Body of pancreas (tissue), 4 donors: ENCODE results near the gene IREB2.

Experiments
- CTCF ChIP-seq, 7 experiments: fragments of 450-650 bp in 4 of 7; fragments of 200-600 bp in 3 of 7; sonication (generic) in 3 of 7; IDR thresholded peaks; one replicate each; pipeline ENCODE4 v1.5.1; 2016 to 2019; ENCODE audit warnings: antibody characterized with exemption in 7 of 7
- POLR2A ChIP-seq, 3 donors: fragments of 450-650 bp; IDR thresholded peaks; one replicate each; pipeline ENCODE4 v1.6.1; 2016; ENCODE audit warnings: antibody characterized with exemption in 3 of 3, mild to moderate bottlenecking in 2 of 3

- TF ChIP-seq CTCF (IDR thresholded peaks at IDR 0.05): no peak
- TF ChIP-seq POLR2A (IDR thresholded peaks at IDR 0.05): no peak
Measured at GRCh38 chr15:78425643-78426042, 12.4 kb upstream of the IREB2 start.
